GM23338 (cell line): ENCODE measurements around the gene UBL5. TPM values are rescaled to one million over a fixed set of nuclear protein-coding genes. Genes with fewer than 3 reads are reported as not detected.
A peak's percentile ranks its signal among the peaks of the same experiment; 100 is the strongest.

Source experiments
- ATAC-seq: fragments of 200-7000 bp; cut with Tn5 transposase; 3 replicates; pipeline ENCODE4 v1.9.1; 2020
- DNase-seq: peaks from one replicate; pipeline ENCODE4 v3.0.0-alpha.2; 2015; ENCODE audit warnings: low spot score
- H2AFZ ChIP-seq: fragments of 200-600 bp; sonication (generic); 2 replicates; pipeline ENCODE4 v1.8.0; 2016; ENCODE audit warnings: antibody characterized with exemption, mild to moderate bottlenecking, moderate library complexity
- H3F3A ChIP-seq: fragments of 200-600 bp; sonication (generic); replicated peaks from 2 replicates; pipeline ENCODE4 v1.8.0; 2017; ENCODE audit warnings: antibody characterized with exemption, mixed run types, low read depth
- H3K27ac ChIP-seq: fragments of 200-600 bp; sonication (generic); 2 replicates; pipeline ENCODE4 v1.6.1; 2016; ENCODE audit warnings: low read depth
- H3K27me3 ChIP-seq: fragments of 200-600 bp; sonication (generic); 2 replicates; pipeline ENCODE4 v1.8.0; 2016; ENCODE audit warnings: mild to moderate bottlenecking, mixed run types, moderate library complexity; ENCODE audit not compliant: insufficient read depth
- H3K36me3 ChIP-seq: fragments of 200-600 bp; sonication (generic); 2 replicates; pipeline ENCODE4 v1.8.0; 2016; ENCODE audit warnings: mild to moderate bottlenecking; ENCODE audit not compliant: insufficient read depth
- H3K4me1 ChIP-seq: fragments of 200-600 bp; sonication (generic); 2 replicates; pipeline ENCODE4 v1.8.0; 2016; ENCODE audit warnings: mild to moderate bottlenecking, moderate library complexity; ENCODE audit not compliant: insufficient read depth
- H3K4me2 ChIP-seq: fragments of 200-600 bp; sonication (generic); 2 replicates; pipeline ENCODE4 v1.7.1; 2017; ENCODE audit warnings: mixed run types
- H3K4me3 ChIP-seq: fragments of 200-600 bp; sonication (generic); 2 replicates; pipeline ENCODE4 v1.6.1; 2016; ENCODE audit warnings: mixed run types
- H3K79me2 ChIP-seq: fragments of 200-600 bp; sonication (generic); replicated peaks from 2 replicates; pipeline ENCODE4 v1.8.0; 2017; ENCODE audit warnings: mild to moderate bottlenecking; ENCODE audit not compliant: insufficient read depth
- H3K9me2 ChIP-seq: fragments of 200-600 bp; sonication (generic); 2 replicates; pipeline ENCODE4 v1.8.0; 2017; ENCODE audit not compliant: insufficient read depth
- H4K20me1 ChIP-seq: fragments of 200-600 bp; sonication (generic); replicated peaks from 2 replicates; pipeline ENCODE4 v1.8.0; 2017; ENCODE audit warnings: mild to moderate bottlenecking; ENCODE audit not compliant: insufficient read depth
- H3K27ac Mint-ChIP-seq: 2 replicates; pipeline ENCODE4 v1.8.0; 2020; ENCODE audit warnings: inconsistent platforms, mild to moderate bottlenecking, moderate library complexity, mixed read lengths
- H3K27me3 Mint-ChIP-seq: 3 replicates; pipeline ENCODE4 v1.8.0; 2022; ENCODE audit warnings: low read depth, mild to moderate bottlenecking, moderate library complexity, mixed read lengths, inconsistent platforms; ENCODE audit not compliant: insufficient read depth, poor library complexity
- H3K36me3 Mint-ChIP-seq: 3 replicates; pipeline ENCODE4 v1.8.0; 2021; ENCODE audit warnings: low read depth, mild to moderate bottlenecking, inconsistent platforms, moderate library complexity, mixed read lengths
- H3K4me1 Mint-ChIP-seq: 3 replicates; pipeline ENCODE4 v1.8.0; 2020; ENCODE audit warnings: mild to moderate bottlenecking, inconsistent platforms, mixed read lengths
- H3K4me3 Mint-ChIP-seq: 3 replicates; pipeline ENCODE4 v1.8.0; 2021; ENCODE audit warnings: moderate library complexity, mild to moderate bottlenecking, inconsistent platforms, mixed read lengths
- H3K9me3 Mint-ChIP-seq: 3 replicates; pipeline ENCODE4 v1.8.0; 2020; ENCODE audit warnings: moderate library complexity, mild to moderate bottlenecking, inconsistent platforms, mixed read lengths
- CREB1 ChIP-seq: fragments of 250-450 bp; sonication (Bioruptor Pico); IDR thresholded peaks from 2 replicates; pipeline ENCODE4 v1.5.0; 2020; ENCODE audit warnings: low read depth, mild to moderate bottlenecking, moderate library complexity
- EZH2phosphoT487 ChIP-seq: fragments of 200-600 bp; sonication (generic); IDR thresholded peaks from one replicate; pipeline ENCODE4 v1.8.1; 2018; ENCODE audit warnings: antibody characterized with exemption; ENCODE audit not compliant: unreplicated experiment
- NANOG ChIP-seq: IDR thresholded peaks from 2 replicates; pipeline ENCODE4 v1.6.1; 2016; ENCODE audit warnings: antibody characterized with exemption, borderline replicate concordance
- STAT1 ChIP-seq: IDR thresholded peaks from one replicate; pipeline ENCODE4 v1.6.1; 2016; ENCODE audit warnings: antibody characterized with exemption; ENCODE audit not compliant: unreplicated experiment
- ZNF114 ChIP-seq: fragments of 250-450 bp; sonication (Bioruptor Pico); IDR thresholded peaks from 2 replicates; pipeline ENCODE4 v1.5.0; 2020; ENCODE audit warnings: mild to moderate bottlenecking, moderate library complexity
- ZNF331 ChIP-seq: fragments of 250-450 bp; sonication (Bioruptor Pico); IDR thresholded peaks from 2 replicates; pipeline ENCODE4 v1.5.0; 2020; ENCODE audit warnings: low read depth, mild to moderate bottlenecking, moderate library complexity
- polyA plus RNA-seq: library from polyadenylated mRNA; unstranded; fragments of >200 nt; fragmentation: Nextera tagmentation; extraction: Ambion mirVana; gene quantifications from 2 replicates; pipeline ENCODE4 v1.2.1, GENCODE V29; 2016
- total RNA-seq: library from RNA; depleted of rRNA; stranded (reverse); fragments of >200 nt; shearing (Covaris generic); gene quantifications from 2 replicates; pipeline ENCODE4 v1.2.3, GENCODE V29; 2014
- TF ChIP-seq, protein P1 (sequence below), 2 experiments: fragments of 200-600 bp in 1 of 2; sonication (generic) in 1 of 2; conservative IDR thresholded peaks; 2 replicates each; pipeline versions ENCODE4 v1.5.1 to v1.6.1; 2016 to 2017; ENCODE audit warnings: antibody characterized with exemption in 2 of 2, low read depth in 2 of 2, mild to moderate bottlenecking in 2 of 2, moderate library complexity in 1 of 2
- TF ChIP-seq, protein P2 (sequence below): fragments of 250-450 bp; sonication (Bioruptor Pico); IDR thresholded peaks from 2 replicates; pipeline ENCODE4 v1.5.0; 2020; ENCODE audit warnings: mild to moderate bottlenecking, moderate library complexity

Gene UBL5
- total and polyA plus RNA-seq, 2 experiments from 2014 or later: 304 to 1,371 TPM

DNA sequence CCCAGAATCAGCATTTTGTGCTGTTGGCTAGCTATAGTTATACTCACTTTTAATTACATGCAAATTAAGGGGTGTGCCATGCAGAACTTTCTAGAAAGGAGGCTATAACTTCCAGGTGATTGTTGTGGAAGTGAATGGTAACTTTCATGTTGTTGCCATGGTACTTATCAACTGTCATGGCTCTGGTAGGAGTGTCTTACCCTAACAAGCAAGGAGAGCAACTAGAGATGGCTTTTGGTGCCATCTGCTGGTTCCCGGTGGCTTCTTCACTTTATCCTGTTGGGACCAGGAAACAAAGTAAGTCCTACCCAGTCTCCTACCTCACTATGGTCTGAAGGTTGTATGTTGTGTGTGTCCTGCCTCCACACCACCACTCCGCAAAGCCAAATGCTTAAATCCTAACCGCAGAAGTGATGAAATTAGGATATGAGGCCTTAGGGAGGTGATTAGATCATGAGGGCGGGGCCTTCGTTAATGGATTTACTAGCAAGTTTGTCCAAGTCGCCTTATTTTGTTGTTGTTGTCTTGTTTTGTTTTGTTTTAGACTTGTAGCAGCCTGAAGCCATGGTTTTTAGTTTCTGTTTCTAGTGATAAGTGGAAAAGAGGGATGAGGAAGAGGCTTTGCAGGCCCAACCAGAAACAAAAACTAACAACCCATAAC is 31.5 kb upstream of the UBL5 start:
- peaks cover 13% of the 10 kb centered on the region for H3K36me3 Mint-ChIP-seq
- peak; percentile 95 for DNase-seq
- Histone ChIP-seq H3K36me3 (peaks cover 4% of the 10 kb centered on the region; the same call in 1 of the 2 replicates), H2AFZ (no peak overlapping the region), H3K4me1 (peaks cover 12% of the 10 kb centered on the region), H3F3A (peaks cover 12% of the 10 kb centered on the region), H3K79me2 (peaks cover 8% of the 10 kb centered on the region; the same call in 1 of the 2 replicates), H3K27me3 (no peaks in the 10 kb centered on the region), H3K4me3 (no peak overlapping the region), H3K9me2 (no peaks in the 10 kb centered on the region), H4K20me1 (no peaks in the 10 kb centered on the region), H3K27ac (0 out of 2 replicates have a peak overlapping the region, but pooled peaks have one; percentile 1), H3K4me2 (no peak overlapping the region)
- H3K9me3 Mint-ChIP-seq: peaks cover 5% of the 10 kb centered on the region
- H3K27ac Mint-ChIP-seq: 0 out of 2 replicates have a peak overlapping the region, but pooled peaks have one; percentile 54
- peaks cover 14% of the 10 kb centered on the region for H3K27me3 Mint-ChIP-seq
- H3K4me3 Mint-ChIP-seq: no peak overlapping the region; the same call in 2 of the 3 replicates
- ATAC-seq: peak; percentile 43
- peaks cover 10% of the 10 kb centered on the region for H3K4me1 Mint-ChIP-seq
- TF ChIP-seq, protein P1, sequence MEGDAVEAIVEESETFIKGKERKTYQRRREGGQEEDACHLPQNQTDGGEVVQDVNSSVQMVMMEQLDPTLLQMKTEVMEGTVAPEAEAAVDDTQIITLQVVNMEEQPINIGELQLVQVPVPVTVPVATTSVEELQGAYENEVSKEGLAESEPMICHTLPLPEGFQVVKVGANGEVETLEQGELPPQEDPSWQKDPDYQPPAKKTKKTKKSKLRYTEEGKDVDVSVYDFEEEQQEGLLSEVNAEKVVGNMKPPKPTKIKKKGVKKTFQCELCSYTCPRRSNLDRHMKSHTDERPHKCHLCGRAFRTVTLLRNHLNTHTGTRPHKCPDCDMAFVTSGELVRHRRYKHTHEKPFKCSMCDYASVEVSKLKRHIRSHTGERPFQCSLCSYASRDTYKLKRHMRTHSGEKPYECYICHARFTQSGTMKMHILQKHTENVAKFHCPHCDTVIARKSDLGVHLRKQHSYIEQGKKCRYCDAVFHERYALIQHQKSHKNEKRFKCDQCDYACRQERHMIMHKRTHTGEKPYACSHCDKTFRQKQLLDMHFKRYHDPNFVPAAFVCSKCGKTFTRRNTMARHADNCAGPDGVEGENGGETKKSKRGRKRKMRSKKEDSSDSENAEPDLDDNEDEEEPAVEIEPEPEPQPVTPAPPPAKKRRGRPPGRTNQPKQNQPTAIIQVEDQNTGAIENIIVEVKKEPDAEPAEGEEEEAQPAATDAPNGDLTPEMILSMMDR (conservative IDR thresholded peaks at IDR 0.05; ENCODE audit: low read depth in 2 of 2): peak; percentile 90 to 95
- TF ChIP-seq, protein P2, sequence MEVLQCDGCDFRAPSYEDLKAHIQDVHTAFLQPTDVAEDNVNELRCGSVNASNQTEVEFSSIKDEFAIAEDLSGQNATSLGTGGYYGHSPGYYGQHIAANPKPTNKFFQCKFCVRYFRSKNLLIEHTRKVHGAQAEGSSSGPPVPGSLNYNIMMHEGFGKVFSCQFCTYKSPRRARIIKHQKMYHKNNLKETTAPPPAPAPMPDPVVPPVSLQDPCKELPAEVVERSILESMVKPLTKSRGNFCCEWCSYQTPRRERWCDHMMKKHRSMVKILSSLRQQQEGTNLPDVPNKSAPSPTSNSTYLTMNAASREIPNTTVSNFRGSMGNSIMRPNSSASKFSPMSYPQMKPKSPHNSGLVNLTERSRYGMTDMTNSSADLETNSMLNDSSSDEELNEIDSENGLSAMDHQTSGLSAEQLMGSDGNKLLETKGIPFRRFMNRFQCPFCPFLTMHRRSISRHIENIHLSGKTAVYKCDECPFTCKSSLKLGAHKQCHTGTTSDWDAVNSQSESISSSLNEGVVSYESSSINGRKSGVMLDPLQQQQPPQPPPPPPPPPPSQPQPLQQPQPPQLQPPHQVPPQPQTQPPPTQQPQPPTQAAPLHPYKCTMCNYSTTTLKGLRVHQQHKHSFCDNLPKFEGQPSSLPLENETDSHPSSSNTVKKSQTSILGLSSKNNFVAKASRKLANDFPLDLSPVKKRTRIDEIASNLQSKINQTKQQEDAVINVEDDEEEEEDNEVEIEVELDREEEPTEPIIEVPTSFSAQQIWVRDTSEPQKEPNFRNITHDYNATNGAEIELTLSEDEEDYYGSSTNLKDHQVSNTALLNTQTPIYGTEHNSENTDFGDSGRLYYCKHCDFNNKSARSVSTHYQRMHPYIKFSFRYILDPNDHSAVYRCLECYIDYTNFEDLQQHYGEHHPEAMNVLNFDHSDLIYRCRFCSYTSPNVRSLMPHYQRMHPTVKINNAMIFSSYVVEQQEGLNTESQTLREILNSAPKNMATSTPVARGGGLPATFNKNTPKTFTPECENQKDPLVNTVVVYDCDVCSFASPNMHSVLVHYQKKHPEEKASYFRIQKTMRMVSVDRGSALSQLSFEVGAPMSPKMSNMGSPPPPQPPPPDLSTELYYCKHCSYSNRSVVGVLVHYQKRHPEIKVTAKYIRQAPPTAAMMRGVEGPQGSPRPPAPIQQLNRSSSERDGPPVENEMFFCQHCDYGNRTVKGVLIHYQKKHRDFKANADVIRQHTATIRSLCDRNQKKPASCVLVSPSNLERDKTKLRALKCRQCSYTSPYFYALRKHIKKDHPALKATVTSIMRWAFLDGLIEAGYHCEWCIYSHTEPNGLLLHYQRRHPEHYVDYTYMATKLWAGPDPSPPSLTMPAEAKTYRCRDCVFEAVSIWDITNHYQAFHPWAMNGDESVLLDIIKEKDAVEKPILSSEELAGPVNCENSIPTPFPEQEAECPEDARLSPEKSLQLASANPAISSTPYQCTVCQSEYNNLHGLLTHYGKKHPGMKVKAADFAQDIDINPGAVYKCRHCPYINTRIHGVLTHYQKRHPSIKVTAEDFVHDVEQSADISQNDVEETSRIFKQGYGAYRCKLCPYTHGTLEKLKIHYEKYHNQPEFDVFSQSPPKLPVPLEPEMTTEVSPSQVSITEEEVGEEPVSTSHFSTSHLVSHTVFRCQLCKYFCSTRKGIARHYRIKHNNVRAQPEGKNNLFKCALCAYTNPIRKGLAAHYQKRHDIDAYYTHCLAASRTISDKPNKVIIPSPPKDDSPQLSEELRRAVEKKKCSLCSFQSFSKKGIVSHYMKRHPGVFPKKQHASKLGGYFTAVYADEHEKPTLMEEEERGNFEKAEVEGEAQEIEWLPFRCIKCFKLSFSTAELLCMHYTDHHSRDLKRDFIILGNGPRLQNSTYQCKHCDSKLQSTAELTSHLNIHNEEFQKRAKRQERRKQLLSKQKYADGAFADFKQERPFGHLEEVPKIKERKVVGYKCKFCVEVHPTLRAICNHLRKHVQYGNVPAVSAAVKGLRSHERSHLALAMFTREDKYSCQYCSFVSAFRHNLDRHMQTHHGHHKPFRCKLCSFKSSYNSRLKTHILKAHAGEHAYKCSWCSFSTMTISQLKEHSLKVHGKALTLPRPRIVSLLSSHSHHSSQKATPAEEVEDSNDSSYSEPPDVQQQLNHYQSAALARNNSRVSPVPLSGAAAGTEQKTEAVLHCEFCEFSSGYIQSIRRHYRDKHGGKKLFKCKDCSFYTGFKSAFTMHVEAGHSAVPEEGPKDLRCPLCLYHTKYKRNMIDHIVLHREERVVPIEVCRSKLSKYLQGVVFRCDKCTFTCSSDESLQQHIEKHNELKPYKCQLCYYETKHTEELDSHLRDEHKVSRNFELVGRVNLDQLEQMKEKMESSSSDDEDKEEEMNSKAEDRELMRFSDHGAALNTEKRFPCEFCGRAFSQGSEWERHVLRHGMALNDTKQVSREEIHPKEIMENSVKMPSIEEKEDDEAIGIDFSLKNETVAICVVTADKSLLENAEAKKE (CRISPR knock-in tag): no peak
- no peak for TF ChIP-seq ZNF331 (CRISPR knock-in tag)
- no peak for TF ChIP-seq CREB1 (CRISPR knock-in tag)
- no peak for TF ChIP-seq ZNF114 (CRISPR knock-in tag)
- no peak for TF ChIP-seq NANOG
- no peak for TF ChIP-seq STAT1
- no peak for TF ChIP-seq EZH2phosphoT487
